ENCODE results near the gene IL17D. TPM values are rescaled to one million over a fixed set of nuclear protein-coding genes. Genes with fewer than 3 reads are reported as not detected.

IL17D gene
- total and polyA plus RNA-seq, 4 donors: 0.05 to 0.19 (median 0.14) TPM

GRCh38 chr13:20671789-20672188 is 31.7 kb upstream of the IL17D start:
- Histone ChIP-seq H3K36me3 (ENCODE audit: control insufficient read depth in 4 of 4, insufficient read depth in 3 of 4, low read depth in 1 of 4, low read length in 3 of 4) (peaks cover 0 to 12% (median 5%) of the 10 kb centered on the region in 4 donors), H3K9ac (ENCODE audit: low read depth in 1 of 2, low read length in 2 of 2) (no peak overlapping the region), H3K4me3 (ENCODE audit: low read depth in 1 of 3, low read length in 3 of 3) (no peak overlapping the region), H3K27me3 (ENCODE audit: control insufficient read depth in 4 of 4, insufficient read depth in 4 of 4, low read length in 3 of 4) (no peaks in the 10 kb centered on the region), H3K9me3 (ENCODE audit: control insufficient read depth in 4 of 4, low read length in 3 of 4) (no peaks in the 10 kb centered on the region), H3K4me1 (ENCODE audit: control insufficient read depth in 4 of 4, insufficient read depth in 4 of 4, low read length in 3 of 4) (no peaks in the 10 kb centered on the region), H3K27ac (ENCODE audit: low read depth in 1 of 2, low read length in 2 of 2) (no peak overlapping the region)
- WGBS: 94% methylated on average over 1 of the region's 1 CpG
- no peak for DNase-seq (ENCODE audit: low spot score)
- TF ChIP-seq JUND (IDR thresholded peaks at IDR 0.05) (no peak), TAF1 (conservative IDR thresholded peaks at IDR 0.05) (no peak), GABPA (IDR thresholded peaks at IDR 0.05 in 1 of 2, conservative IDR thresholded peaks at IDR 0.05 in 1 of 2) (no peak), RAD21 (IDR thresholded peaks at IDR 0.05) (no peak), HNF4G (IDR thresholded peaks at IDR 0.05) (no peak), ZBTB33 (IDR thresholded peaks at IDR 0.05) (no peak), YY1 (IDR thresholded peaks at IDR 0.05) (no peak), REST (IDR thresholded peaks at IDR 0.05) (no peak), CTCF (IDR thresholded peaks at IDR 0.05; ENCODE audit: low read depth, low read length, missing input control) (no peak)

GRCh38 chr13:20672772-20673171 is 30.7 kb upstream of the IL17D start:
- Histone ChIP-seq H3K36me3 (ENCODE audit: control insufficient read depth in 4 of 4, insufficient read depth in 3 of 4, low read depth in 1 of 4, low read length in 3 of 4) (peaks cover 0 to 12% (median 5%) of the 10 kb centered on the region in 4 donors), H3K9me3 (ENCODE audit: control insufficient read depth in 4 of 4, low read length in 3 of 4) (no peaks in the 10 kb centered on the region), H3K27me3 (ENCODE audit: control insufficient read depth in 4 of 4, insufficient read depth in 4 of 4, low read length in 3 of 4) (no peaks in the 10 kb centered on the region), H3K27ac (ENCODE audit: low read depth in 1 of 2, low read length in 2 of 2) (no peak overlapping the region), H3K4me1 (ENCODE audit: control insufficient read depth in 4 of 4, insufficient read depth in 4 of 4, low read length in 3 of 4) (no peaks in the 10 kb centered on the region), H3K9ac (ENCODE audit: low read depth in 1 of 2, low read length in 2 of 2) (no peak overlapping the region), H3K4me3 (ENCODE audit: low read depth in 1 of 3, low read length in 3 of 3) (no peak overlapping the region)
- TF ChIP-seq EGR1 (IDR thresholded peaks at IDR 0.05; ENCODE audit: low read depth in 2 of 2): no peak
- TF ChIP-seq HNF4A (conservative IDR thresholded peaks at IDR 0.05): no peak
- no peak for TF ChIP-seq MAX (IDR thresholded peaks at IDR 0.05)
- no peak for TF ChIP-seq HNF4G (IDR thresholded peaks at IDR 0.05)
- TF ChIP-seq JUND (IDR thresholded peaks at IDR 0.05): no peak
- TF ChIP-seq FOXA2 (IDR thresholded peaks at IDR 0.05): no peak
- TF ChIP-seq RXRA (IDR thresholded peaks at IDR 0.05): no peak
- no peak for TF ChIP-seq RAD21 (IDR thresholded peaks at IDR 0.05)
- no peak for TF ChIP-seq YY1 (IDR thresholded peaks at IDR 0.05)
- TF ChIP-seq REST (IDR thresholded peaks at IDR 0.05): no peak
- no peak for TF ChIP-seq NR2F2 (IDR thresholded peaks at IDR 0.05)
- no peak for TF ChIP-seq ATF3 (IDR thresholded peaks at IDR 0.05)
- no peak for TF ChIP-seq GABPA (IDR thresholded peaks at IDR 0.05 in 1 of 2, conservative IDR thresholded peaks at IDR 0.05 in 1 of 2)
- TF ChIP-seq SP1 (IDR thresholded peaks at IDR 0.05): no peak
- WGBS: 43% methylated on average over 2 of the region's 2 CpGs
- no peak for DNase-seq (ENCODE audit: low spot score)

Measured in liver (tissue), 9 donors.